Measurements from ENCODE around the gene PLA2G4D. TPM values are rescaled to one million over a fixed set of nuclear protein-coding genes. Genes with fewer than 3 reads are reported as not detected.

The PLA2G4D gene
- polyA plus RNA-seq, 1 donor from 2014 or later = not detected

DNA sequence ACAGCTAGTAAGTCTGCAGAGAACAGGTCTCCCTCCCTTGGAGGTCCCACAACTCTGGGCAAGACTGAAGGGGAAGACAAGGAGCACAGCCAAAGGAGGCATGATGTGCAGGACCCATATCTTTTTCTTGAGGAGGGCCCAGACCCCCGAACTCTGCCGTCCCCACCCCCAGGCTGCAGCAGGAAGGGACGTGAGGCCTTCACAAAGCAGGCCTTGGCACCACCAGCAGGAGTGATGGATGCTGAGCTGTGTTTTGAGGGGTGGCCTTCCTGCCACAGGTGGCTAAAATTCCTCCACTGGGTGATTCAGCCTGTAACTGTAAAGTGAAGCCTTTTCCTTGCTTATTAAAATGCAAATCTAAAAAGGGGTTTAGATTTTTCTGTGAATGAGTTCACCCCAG, 8.6 kb downstream of the PLA2G4D start:
- Histone ChIP-seq H2AFZ (ENCODE audit: low read depth, low read length) (no peak overlapping the region), H3F3A (ENCODE audit: insufficient read depth, low read length, poor library complexity, severe bottlenecking) (no peaks in the 10 kb centered on the region), H3K27ac (ENCODE audit: low read length) (no peak overlapping the region), H3K79me2 (replicated peaks; ENCODE audit: insufficient read depth, low read length) (no peaks in the 10 kb centered on the region), H3K9me3 (ENCODE audit: low read length) (no peaks in the 10 kb centered on the region), H3K9ac (ENCODE audit: low read length) (no peak overlapping the region), H3K36me3 (ENCODE audit: insufficient read depth, low read length) (no peaks in the 10 kb centered on the region), H3K4me3 (ENCODE audit: low read length) (no peak overlapping the region), H3K4me2 (ENCODE audit: low read length) (no peak overlapping the region), H4K20me1 (ENCODE audit: insufficient read depth) (no peaks in the 10 kb centered on the region), H3K27me3 (ENCODE audit: insufficient read depth, low read depth, low read length) (no peaks in the 10 kb centered on the region), H3K9me2 (ENCODE audit: insufficient read depth, low read length) (no peaks in the 10 kb centered on the region)
- TF ChIP-seq, protein P1, sequence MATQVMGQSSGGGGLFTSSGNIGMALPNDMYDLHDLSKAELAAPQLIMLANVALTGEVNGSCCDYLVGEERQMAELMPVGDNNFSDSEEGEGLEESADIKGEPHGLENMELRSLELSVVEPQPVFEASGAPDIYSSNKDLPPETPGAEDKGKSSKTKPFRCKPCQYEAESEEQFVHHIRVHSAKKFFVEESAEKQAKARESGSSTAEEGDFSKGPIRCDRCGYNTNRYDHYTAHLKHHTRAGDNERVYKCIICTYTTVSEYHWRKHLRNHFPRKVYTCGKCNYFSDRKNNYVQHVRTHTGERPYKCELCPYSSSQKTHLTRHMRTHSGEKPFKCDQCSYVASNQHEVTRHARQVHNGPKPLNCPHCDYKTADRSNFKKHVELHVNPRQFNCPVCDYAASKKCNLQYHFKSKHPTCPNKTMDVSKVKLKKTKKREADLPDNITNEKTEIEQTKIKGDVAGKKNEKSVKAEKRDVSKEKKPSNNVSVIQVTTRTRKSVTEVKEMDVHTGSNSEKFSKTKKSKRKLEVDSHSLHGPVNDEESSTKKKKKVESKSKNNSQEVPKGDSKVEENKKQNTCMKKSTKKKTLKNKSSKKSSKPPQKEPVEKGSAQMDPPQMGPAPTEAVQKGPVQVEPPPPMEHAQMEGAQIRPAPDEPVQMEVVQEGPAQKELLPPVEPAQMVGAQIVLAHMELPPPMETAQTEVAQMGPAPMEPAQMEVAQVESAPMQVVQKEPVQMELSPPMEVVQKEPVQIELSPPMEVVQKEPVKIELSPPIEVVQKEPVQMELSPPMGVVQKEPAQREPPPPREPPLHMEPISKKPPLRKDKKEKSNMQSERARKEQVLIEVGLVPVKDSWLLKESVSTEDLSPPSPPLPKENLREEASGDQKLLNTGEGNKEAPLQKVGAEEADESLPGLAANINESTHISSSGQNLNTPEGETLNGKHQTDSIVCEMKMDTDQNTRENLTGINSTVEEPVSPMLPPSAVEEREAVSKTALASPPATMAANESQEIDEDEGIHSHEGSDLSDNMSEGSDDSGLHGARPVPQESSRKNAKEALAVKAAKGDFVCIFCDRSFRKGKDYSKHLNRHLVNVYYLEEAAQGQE (IDR thresholded peaks at IDR 0.05; ENCODE audit: borderline replicate concordance) = no peak
- TF ChIP-seq EZH2 (IDR thresholded peaks at IDR 0.05; ENCODE audit: borderline replicate concordance, insufficient read depth, low read length, poor library complexity, severe bottlenecking) (no peak), MXI1 (conservative IDR thresholded peaks at IDR 0.05; ENCODE audit: poor library complexity, severe bottlenecking) (no peak), POLR2AphosphoS5 (IDR thresholded peaks at IDR 0.05) (no peak), EP300 (conservative IDR thresholded peaks at IDR 0.05; ENCODE audit: poor library complexity, severe bottlenecking) (no peak), TAF1 (IDR thresholded peaks at IDR 0.05; ENCODE audit: low read depth) (no peak), RAD21 (conservative IDR thresholded peaks at IDR 0.05) (no peak)
- TF ChIP-seq, protein P2, sequence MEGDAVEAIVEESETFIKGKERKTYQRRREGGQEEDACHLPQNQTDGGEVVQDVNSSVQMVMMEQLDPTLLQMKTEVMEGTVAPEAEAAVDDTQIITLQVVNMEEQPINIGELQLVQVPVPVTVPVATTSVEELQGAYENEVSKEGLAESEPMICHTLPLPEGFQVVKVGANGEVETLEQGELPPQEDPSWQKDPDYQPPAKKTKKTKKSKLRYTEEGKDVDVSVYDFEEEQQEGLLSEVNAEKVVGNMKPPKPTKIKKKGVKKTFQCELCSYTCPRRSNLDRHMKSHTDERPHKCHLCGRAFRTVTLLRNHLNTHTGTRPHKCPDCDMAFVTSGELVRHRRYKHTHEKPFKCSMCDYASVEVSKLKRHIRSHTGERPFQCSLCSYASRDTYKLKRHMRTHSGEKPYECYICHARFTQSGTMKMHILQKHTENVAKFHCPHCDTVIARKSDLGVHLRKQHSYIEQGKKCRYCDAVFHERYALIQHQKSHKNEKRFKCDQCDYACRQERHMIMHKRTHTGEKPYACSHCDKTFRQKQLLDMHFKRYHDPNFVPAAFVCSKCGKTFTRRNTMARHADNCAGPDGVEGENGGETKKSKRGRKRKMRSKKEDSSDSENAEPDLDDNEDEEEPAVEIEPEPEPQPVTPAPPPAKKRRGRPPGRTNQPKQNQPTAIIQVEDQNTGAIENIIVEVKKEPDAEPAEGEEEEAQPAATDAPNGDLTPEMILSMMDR (IDR thresholded peaks at IDR 0.05; ENCODE audit: poor library complexity, severe bottlenecking) = no peak

DNA sequence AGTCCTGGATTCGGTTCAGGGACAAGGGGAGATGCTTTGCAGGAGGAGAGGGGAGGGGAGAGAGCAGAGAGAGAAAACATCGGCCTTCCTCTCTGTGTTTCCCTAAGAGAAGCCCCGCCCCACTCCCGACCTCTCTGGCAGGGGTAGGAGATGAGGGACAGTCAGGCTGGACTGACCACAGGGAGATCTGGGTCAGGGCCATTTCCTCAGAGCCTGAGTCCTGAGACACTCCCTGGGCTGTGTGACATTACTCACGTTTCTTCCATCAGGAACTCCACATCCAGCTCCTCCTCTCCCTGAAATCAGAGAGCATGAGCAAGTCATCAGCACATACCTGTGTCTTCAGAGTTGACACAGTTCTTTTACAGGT, 9.1 kb downstream of the PLA2G4D start:
- H2AFZ ChIP-seq (ENCODE audit: low read depth, low read length) = no peak overlapping the region
- no peaks in the 10 kb centered on the region for H3K36me3 ChIP-seq (ENCODE audit: insufficient read depth, low read length)

More for the DNA sequence above, 9.1 kb downstream of the PLA2G4D start:
- TF ChIP-seq TAF1 (IDR thresholded peaks at IDR 0.05; ENCODE audit: low read depth) (no peak), RAD21 (conservative IDR thresholded peaks at IDR 0.05) (no peak), POLR2AphosphoS5 (IDR thresholded peaks at IDR 0.05) (no peak), EP300 (conservative IDR thresholded peaks at IDR 0.05; ENCODE audit: poor library complexity, severe bottlenecking) (no peak), EZH2 (IDR thresholded peaks at IDR 0.05; ENCODE audit: borderline replicate concordance, insufficient read depth, low read length, poor library complexity, severe bottlenecking) (no peak), MXI1 (conservative IDR thresholded peaks at IDR 0.05; ENCODE audit: poor library complexity, severe bottlenecking) (no peak), SMC3 (conservative IDR thresholded peaks at IDR 0.05; ENCODE audit: poor library complexity) (no peak)
- TF ChIP-seq, protein P2 (IDR thresholded peaks at IDR 0.05; ENCODE audit: poor library complexity, severe bottlenecking) = no peak
- TF ChIP-seq, protein P1 (IDR thresholded peaks at IDR 0.05; ENCODE audit: borderline replicate concordance) = no peak
- H3K27me3 ChIP-seq (ENCODE audit: insufficient read depth, low read depth, low read length) = no peaks in the 10 kb centered on the region
- no peaks in the 10 kb centered on the region for H3F3A ChIP-seq (ENCODE audit: insufficient read depth, low read length, poor library complexity, severe bottlenecking)
- no peaks in the 10 kb centered on the region for H4K20me1 ChIP-seq (ENCODE audit: insufficient read depth)
- H3K4me3 ChIP-seq (ENCODE audit: low read length) = no peak overlapping the region
- H3K9ac ChIP-seq (ENCODE audit: low read length) = no peak overlapping the region
- H3K9me3 ChIP-seq (ENCODE audit: low read length) = no peaks in the 10 kb centered on the region
- no peaks in the 10 kb centered on the region for H3K79me2 ChIP-seq (replicated peaks; ENCODE audit: insufficient read depth, low read length)
- no peak overlapping the region for H3K4me2 ChIP-seq (ENCODE audit: low read length)
- no peaks in the 10 kb centered on the region for H3K9me2 ChIP-seq (ENCODE audit: insufficient read depth, low read length)
- no peak overlapping the region for H3K27ac ChIP-seq (ENCODE audit: low read length)
